RPMI7951 (cell line): Measurements from ENCODE around the gene ERP29. TPM values are rescaled to one million over a fixed set of nuclear protein-coding genes. Genes with fewer than 3 reads are reported as not detected.
"Not testable (repeated sequence)": the region's sequence is repeated elsewhere in the genome, so short reads cannot be mapped to it uniquely, and the experiment has no call there.

ENCODE experiments used
- DNase-seq: peaks from one replicate; pipeline ENCODE4 v3.0.0-alpha.2; 2012; ENCODE audit warnings: low read depth
- total RNA-seq: library from RNA; depleted of rRNA; stranded (reverse); fragments of >200 nt; shearing (Covaris generic); gene quantifications from 2 replicates; pipeline ENCODE4 v1.2.3, GENCODE V29; 2014; rRNA removed

Gene ERP29
- 48.1 and 78.0 TPM in 2 replicates for total RNA-seq

GRCh38 chr12:112012775-112013600 lies at the start of gene ERP29, which contains the start of gene TMEM116:
Gene ERP29, plus strand, starts transcription at chr12:112013426. Its CDS starts 40 bp downstream, at chr12:112013466.
Gene TMEM116, minus strand, starts transcription at chr12:112013165. Its CDS starts 7,895 bp downstream, at chr12:112005270.
- DNase-seq, result peak; percentile 95

GRCh38 chr12:111964935-111965334 lies 48.3 kb upstream of the ERP29 start:
- no peak for DNase-seq

- DNase-seq, result no peak
Observed at GRCh38 chr12:111971800-111972199, 41.4 kb upstream of the ERP29 start.

DNA sequence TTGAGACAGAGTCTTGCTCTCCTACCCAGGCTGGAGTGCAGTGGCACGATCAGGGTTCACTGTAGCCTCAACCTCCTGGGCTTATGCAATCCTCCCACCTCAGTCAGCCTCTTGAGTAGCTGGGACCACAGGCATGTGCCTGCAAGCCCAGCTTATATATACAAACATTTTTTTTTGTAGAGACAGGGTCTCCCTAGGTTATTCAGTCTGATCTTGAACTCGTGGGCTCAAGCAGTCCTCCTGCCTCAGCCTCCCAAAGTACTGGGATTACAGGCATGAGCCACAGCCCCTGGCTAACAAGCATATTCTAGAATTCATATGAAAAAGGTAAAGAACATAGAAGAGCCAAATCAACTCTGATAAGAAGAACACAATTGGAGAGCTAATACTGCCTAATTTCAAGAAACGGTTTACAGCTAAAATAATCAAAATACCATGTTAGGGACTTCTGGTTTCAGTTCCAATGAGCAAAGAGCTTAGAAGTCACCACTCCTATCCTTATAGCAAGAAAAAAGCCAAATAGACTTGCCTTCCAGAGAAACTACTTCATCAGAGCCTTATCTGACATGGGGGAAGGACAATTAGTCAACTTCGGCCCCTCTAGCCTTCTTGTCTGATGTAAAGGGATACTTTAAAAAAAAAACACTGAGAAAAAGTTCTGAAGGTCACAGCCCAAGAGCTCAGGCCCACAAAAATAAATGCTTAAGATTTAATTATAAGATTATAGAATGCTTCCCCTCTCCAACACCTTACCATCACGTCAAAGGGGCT lies 37.9 kb upstream of the ERP29 start:
- DNase-seq, result no peak

DNA sequence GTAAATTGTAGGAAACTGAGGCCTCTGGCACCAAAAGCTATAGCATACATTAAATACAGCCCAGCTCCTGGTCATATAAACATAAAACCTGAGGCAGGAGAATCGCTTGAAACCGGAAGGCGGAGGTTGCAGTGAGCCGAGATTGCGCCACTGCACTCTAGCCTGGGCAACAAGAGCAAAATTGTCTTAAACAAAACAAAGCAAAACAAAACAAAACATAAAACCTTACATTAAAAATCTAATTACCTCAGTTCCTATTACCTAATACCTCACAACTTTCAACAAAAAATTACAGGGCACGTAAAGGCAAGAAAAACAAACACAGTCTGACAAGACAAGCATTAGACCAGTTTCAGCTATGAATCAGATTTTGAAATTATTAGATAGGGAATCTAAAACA lies 36.9 kb upstream of the ERP29 start:
- DNase-seq, result no peak

DNA sequence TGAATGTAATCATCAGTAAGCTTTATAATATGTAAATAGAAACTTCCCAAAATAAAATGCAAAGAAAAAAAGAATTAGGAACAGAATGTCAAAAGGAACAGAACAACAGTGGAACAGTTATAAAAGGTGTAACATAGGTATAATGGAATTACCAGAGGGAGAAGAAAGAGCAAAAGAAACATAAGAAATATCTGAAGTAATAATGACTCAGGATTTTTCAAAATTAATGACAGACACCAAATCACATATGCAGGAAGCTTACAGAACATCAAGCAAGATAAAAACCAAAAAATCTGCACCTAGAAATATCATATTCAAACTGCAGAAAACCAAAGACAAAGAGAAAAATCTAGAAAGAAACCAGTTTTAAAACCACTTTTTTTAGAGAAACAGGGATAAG lies 36.4 kb upstream of the ERP29 start:
- DNase-seq, result no peak

DNA sequence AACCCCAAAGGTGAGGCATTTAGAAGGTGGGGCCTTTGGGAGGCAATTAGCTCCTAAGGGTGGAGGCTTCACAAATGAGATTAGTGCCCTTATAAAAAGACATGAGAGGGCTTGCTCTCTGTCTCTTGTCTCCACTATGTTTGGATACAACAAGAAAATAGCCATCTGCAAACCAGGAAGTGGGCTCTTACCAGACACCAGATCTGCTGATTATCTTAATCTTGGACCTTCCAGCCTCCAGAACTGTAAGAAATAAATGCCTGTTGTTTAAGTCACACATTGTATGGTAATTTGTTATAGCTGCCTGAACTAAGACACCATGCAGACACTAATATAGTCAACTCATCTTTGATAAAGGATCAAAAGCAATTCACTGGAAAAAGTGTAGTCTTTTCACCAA lies 34.7 kb upstream of the ERP29 start:
- no peak for DNase-seq

- no peak for DNase-seq
Observed at GRCh38 chr12:111980598-111980997, 32.6 kb upstream of the ERP29 start.

GRCh38 chr12:111981987-111982386 lies 31.2 kb upstream of the ERP29 start:
- DNase-seq, result no peak

- DNase-seq, result no peak
Observed at GRCh38 chr12:111984820-111985219, 28.4 kb upstream of the ERP29 start.

DNA sequence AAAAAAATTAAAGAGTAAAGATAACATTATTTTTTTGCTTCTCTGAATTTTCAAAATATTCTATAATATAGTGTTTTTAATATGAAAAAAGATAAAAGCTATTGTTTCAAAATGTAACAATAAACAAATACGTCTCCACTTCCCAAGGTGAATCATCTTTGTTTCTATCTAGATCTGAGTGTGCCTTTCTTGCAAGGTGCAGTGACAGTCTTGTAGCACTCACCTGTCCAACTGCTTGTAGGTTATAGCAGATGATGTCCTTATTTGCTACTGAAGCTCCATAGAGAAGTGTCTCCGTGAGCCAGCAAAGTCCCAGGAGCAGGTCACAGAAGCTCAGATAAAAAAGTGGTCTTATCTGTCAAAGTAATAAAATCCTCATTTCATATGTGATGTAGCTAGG lies 21.7 kb upstream of the ERP29 start:
- DNase-seq, result no peak

GRCh38 chr12:111991946-111992345 lies 21.3 kb upstream of the ERP29 start:
- DNase-seq, result no peak

- no peak for DNase-seq
Observed at GRCh38 chr12:111992464-111992863, 20.8 kb upstream of the ERP29 start.

DNA sequence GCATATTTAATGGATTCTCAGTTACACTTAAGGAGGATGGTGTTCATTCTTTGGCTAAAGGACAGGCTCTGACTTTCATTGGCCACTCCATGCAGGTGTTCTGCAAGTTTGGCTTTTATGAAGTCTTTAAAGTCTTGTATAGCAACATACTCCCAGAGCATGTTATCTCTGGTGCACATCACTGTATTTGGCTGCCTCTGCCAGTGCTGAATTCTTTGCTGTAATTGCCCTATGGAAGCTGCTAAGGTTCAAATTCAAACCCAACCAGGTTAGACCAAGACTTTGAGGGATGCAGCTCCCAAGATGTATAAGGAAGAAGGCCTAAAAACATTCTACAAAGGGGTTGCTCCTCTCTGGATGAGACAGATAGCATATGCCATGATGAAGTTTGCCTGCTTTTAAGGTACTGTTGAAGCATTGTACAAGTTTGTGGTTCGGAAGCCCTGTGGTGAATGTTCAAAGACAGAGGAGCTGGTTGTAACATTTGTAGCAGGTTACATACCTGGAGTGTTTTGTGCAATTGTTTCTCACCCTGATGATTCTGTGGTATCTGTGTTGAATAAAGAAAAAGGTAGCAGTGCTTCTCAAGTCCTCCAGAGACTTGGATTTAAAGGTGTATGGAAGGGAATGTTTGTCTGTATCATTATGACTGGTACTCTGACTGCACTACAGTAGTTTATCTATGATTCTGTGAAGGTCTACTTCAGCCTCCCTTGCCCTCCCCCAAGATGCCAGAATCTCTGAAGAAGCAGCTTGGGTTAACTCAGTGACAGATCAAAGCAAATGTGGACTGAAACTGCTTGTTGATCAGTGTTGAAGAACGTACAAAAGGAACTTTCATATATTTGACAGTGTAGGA lies 19.7 kb upstream of the ERP29 start:
- no peak for DNase-seq

DNA sequence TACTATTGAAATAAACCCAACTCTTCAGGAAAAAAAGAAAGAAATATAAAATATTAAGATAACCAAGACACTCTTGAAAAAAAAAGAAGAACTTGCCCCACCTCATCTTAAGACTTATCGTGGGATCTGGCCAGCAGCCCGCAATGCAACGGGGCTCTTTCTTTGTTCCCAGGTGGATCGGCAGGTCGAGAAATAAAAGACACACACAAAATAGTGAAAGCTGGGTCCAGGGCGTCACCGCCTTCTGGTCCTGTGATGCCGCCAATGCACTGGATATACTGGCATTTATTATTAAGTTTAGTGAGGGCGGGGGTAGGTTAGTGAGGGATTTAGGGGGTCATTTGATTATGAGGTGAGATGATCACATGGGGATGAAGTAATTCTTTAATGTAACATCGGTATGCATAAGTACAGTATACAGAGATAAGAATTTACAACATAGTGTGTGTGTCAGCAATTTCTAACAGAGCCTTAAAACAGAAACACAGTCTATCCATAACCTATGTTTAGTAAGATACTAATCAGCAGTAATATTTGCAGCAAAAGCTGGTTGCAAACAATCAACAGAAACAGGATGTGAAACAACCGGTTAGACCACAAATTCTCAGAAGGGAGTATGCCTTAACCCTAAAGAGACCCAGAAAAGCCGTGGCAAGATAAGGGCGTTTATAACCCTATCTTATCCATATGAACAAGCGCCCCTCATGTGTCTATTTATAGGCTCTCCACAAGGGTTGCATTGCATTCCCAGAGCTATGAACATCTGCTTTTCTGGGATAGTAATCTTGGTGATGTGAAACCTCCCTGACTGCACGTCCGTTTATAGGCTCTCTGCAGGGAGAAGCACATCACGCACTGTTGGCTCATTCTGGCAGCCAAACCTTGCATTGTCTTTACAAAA lies 18.8 kb upstream of the ERP29 start:
- not testable (repeated sequence) for DNase-seq

DNA sequence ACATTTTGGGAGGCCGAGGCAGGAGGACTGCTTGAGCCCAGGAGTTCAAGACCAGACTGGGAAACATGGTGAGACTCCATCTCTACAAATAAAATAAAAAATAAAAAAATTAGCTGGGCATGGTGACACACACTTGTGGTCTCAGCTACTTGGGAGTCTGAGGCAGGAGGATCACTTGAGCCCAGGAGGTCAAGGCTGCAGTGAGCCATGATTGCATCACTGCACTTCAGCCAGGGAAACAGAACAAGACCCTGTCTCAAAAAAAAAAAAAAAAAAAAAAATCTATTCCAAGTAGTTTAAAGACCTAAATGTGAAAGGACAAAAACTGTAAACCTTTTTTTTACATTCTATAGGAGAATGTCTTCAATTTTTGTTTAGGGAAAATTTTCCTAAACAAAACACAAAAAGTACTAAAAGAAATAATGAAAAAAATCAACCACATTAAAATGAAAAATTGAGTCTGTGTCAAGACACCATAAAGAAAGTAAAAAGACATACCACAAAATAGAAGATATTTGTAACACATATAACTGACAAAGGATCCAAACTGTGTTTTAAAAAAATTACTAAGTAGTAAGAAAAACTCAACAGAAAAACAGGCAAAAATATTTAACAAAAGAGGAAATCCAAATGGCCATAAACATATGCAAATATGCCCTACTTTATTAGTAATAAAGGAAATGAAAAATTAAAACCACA lies 17.3 kb upstream of the ERP29 start:
- DNase-seq, result no peak

GRCh38 chr12:111997300-111997699 lies 15.9 kb upstream of the ERP29 start:
- DNase-seq, result no peak

GRCh38 chr12:111998015-111998414 lies 15.2 kb upstream of the ERP29 start:
- no peak for DNase-seq

DNA sequence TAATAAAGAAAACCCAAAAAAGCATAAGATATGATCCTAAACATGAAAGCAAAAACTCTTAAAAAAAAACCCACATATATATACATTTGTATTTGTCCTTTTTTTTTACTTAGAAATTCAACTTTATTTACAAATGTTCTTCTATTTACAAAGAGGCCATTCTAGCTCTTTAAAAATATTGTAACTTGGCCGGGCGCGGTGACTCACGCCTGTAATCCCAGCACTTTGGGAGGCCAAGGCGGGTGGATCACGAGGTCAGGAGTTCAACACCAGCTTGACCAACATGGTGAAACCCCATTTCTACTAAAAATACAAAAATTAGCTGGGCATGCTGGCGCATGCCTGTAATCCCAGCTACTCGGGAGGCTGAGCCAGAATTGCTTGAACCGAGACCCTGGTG lies 14.1 kb upstream of the ERP29 start:
- DNase-seq, result not testable (repeated sequence)

- no peak for DNase-seq
Observed at GRCh38 chr12:112000820-112001219, 12.4 kb upstream of the ERP29 start.
